Measurements from ENCODE around the gene EML6.

The EML6 gene

DNA sequence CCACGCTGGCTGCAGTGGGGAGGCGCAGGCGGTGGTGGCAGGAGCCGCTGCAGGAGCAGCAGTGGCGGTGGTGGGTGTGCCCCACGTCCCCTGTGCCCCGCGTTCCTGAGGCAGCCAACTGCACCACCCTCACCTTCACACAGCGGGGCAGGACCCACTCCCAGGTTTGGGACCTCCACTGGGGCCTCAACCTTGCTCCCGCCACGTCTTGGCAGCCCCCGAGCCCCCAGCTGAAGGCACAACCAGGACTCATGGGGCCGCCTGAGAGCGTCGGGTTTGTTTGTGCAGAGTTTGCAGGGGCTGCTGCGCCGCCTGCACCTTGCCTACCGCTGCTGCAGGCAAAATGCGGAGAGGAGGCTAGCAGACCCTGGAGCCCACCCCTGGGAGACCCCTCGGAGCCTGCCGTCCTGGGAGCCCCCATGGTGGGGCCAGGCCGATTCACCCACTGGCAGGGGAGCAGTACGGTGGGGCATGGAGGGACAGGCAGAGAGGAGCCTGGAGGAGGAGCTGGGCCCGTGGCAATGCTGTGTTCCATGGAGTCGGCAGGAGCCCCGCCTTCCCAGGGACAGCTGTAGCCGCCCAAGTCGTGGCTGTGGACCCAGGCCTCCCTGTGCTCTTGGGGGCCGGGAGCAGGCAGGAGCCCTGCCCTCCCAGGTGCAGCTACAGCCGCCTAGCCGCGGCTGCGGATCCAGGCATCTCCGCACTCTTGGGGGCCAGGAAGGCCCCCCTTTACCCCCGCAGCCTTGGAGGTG, 14.7 kb upstream of the EML6 start:
- DNase-seq, result no peak

GRCh38 chr2:54709336-54709809, 14.1 kb upstream of the EML6 start:
- DNase-seq, result no peak

DNA sequence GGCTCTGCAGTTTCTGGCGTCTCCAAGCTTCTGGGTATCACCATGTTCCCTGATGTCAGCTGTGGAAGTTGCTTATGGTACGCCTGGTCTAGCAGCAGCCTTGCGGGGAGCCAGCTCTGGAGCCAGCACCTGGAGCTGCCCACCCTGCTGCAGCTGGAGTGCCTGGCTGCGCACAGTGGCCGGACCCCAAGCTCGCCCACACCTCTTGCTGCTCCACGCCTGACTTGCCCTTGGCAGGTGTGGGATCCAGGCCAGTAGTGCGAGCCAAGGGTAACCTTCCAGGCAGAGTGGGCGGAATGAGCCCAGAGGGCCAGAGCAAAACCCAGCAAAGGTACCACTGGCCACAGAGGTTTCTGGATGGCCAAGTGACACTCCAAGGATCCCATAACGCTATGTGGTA, 13.2 kb upstream of the EML6 start:
- DNase-seq, result no peak

DNA sequence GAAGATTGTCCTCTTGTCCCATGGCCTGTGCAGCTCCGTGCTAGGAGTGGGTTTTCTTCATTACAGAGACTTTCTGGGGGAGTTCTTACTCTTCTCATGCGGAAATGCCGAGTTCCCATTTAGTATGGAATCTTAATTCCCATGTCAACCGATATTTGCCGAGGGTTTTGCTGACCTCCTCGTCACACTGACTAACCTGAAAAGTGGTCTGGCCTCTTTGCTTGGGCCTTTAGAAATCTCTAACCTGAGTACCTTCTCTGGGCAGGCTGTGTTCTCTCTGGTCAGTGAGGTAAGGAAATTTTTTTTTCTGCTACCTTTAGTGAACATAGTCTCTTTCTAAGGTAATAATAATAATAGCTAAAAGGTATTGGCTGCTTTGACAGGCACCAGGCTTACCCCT, 10.9 kb upstream of the EML6 start:
- no peak for DNase-seq

DNA sequence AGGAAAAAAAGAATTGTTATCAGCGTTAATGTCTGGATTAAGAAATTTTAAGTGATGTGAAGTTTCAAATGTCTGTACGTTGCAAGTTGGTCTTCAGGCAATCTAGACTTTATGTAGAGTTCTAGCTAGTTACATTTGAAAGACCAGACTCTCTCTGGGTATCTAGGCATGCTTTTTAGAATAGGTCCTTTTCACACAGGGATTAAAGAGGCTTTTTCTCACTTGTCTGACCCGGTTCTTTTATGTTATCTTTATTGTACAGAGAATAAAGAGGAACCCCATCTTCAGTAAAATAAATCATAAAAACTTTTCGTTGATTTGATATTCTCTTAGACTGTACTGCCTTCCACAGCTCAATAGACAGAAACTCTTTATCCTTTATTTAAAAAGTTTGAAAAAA, 8.5 kb upstream of the EML6 start:
- DNase-seq, result no peak

- DNase-seq, result no peak
Observed at GRCh38 chr2:54716375-54716774, 7.1 kb upstream of the EML6 start.

GRCh38 chr2:54720563-54720962, 2.9 kb upstream of the EML6 start:
- DNase-seq, result no peak

DNA sequence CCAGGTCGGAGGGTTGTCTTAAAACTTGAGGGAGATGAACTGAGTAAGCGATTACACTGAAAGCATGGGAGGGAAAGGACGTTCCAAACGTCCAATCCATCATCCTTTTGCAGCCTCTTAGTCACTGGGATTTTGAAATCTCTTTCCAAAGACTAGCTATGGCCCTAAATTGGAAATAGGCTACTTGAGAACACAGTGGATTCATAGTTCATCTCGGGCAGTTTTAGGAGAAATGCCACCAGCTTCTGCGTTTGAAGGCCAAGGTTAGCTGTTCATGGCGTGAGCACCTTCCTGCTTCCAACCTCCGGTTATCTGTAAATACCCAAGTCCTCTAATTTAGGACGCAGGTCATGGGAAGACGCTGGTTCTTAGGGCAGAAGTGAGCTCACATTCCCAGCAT, 821 bp upstream of the EML6 start:
- no peak for DNase-seq

DNA sequence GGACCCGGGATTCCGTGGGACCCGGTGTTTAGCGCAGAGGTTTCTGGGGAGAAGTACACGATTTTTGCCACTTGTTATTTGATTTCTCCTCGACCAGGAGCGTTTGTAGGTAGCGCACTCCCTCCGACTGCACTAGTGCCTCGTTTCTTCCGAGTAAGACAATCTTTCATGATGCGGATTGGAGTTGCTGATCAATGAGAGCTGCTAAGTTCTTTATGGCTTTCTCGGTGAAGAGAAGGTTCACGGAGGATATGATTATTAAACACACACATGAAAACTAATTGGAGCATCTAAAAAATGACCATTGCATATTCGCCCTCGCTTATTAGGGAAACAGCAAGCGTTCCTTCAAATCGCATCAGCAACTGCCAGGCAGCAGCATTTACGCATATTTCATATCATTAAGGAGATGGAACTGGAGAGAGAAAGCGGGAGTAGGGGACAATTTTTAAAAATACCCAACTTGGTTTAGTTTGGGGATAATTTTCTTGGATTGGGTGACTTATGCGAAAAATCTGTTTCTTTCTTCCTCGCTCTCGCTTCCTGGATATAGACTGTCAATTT, 616 bp downstream of the EML6 start:
- peak in 1 of 2 experiments; percentile 26 for DNase-seq

- no peak for DNase-seq
Observed at GRCh38 chr2:54724560-54725342, 1.3 kb downstream of the EML6 start.

DNA sequence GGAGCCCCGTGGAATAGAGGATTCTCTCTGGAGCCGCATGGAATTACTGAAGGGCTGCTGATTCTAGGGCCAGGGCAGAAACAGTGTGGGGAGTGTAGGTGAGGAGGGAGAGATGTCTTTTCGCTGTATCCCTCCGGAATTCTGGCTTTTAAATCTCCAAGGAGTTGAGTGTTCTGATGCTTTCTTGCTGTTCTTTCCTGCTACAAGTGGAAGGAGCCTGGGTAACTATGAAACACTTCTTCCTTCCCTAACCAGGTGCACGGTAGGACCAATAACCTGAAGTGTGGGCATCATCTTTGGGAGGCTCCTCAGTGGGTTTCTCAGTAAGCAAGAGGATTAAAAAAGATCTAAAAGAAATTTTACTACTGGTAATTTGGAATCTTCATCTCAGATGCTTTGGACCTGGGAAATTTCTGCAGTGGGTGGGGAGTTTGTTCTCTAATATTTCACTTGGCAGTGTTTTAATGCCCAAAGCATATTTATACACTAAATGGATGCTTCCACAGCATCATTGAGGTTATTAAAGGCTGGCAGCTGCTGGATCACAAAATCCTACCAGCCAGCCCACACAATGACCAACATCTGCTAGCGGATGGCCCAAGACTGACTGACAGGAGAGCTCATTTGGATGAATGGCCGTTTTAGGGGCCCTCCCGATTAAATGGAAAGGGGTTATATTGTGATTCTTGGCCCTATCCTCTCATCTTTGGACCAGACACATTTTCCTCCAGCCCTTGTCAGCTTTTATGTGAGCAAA, 2.1 kb downstream of the EML6 start:
- no peak for DNase-seq

DNA sequence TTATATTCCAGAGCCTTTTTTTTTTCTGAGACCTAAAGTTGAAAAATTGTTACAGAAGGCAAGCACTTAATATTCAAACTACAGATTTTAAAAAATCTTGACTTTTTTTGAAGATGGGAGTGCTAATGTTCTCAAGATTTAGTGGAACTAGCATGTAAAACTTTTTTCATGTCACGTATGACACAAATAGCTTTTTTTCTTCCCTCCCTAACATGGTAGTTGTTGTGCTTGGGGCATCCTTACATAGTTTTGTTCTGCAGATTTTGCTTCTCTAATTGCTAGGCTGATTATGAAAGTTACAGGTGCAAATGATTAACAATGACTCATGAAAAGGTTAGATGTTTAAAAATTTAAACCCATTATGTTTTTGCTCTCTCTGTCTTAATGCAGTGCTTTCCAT, 3.0 kb downstream of the EML6 start:
- no peak for DNase-seq

DNA sequence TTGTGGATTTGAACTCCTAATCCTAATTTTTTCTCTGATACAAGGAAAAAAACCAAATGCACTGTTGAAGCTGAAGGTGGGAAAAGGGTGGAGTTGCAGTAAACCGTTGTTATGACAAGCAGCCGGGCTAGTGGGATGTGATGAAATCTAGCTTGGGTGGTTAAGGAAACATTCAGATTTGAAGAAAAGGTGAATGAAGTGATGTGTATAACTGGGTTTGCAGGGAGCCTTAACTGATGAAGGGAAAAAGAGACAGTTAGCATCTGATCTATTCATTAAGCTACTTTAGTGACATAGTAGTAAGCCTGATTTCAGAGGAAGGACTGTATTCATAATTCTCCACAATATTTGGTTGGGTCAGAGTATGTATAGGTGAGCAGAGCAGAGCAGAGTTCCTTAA, 3.5 kb downstream of the EML6 start:
- DNase-seq, result no peak

- DNase-seq, result no peak
Observed at GRCh38 chr2:54728669-54729120, 5.2 kb downstream of the EML6 start.

- no peak for DNase-seq
Observed at GRCh38 chr2:54735636-54736035, 12.2 kb downstream of the EML6 start.

GRCh38 chr2:54738281-54738680, 14.8 kb downstream of the EML6 start:
- no peak for DNase-seq

GRCh38 chr2:54740333-54740732, 16.9 kb downstream of the EML6 start:
- no peak for DNase-seq

DNA sequence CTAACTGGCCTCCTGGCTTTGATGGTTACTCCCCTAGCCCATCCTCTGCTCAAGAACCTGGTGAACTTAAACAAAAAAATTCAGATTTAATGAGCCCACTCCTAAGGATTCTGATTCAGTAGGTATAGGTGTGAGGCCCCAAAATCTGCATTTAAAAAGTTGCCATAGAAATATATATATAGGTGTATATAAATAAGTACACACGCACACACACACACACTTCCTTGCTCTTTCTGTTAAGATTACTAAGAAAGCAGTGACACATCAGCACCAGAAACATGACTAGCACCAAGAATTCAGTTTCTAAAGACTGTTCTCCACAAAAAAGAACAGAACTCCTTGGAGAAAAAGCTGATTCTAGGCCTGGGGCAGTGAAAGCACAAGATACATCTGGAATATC, 17.8 kb downstream of the EML6 start:
- DNase-seq, result no peak

DNA sequence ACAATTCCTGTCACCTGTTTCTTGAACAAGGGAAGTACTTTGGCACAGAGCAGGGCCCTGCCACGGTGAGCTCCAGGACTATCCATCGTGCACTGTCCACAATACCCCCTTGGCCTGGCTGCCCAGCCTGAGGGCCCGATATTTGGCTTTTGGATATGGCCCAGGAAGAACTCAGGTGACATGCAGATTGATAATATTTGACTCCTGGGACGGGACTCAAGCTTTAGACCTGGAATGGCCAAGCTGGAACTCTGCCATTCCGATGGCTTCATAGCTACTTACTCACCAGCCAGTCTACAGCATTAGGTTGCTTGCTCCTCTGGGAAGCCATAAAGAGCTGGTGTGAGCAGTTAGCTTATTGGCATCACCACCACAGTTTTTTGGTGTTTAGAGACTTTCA, 26.6 kb downstream of the EML6 start:
- no peak for DNase-seq

- no peak for DNase-seq
Observed at GRCh38 chr2:54752439-54752838, 29.0 kb downstream of the EML6 start.

DNA sequence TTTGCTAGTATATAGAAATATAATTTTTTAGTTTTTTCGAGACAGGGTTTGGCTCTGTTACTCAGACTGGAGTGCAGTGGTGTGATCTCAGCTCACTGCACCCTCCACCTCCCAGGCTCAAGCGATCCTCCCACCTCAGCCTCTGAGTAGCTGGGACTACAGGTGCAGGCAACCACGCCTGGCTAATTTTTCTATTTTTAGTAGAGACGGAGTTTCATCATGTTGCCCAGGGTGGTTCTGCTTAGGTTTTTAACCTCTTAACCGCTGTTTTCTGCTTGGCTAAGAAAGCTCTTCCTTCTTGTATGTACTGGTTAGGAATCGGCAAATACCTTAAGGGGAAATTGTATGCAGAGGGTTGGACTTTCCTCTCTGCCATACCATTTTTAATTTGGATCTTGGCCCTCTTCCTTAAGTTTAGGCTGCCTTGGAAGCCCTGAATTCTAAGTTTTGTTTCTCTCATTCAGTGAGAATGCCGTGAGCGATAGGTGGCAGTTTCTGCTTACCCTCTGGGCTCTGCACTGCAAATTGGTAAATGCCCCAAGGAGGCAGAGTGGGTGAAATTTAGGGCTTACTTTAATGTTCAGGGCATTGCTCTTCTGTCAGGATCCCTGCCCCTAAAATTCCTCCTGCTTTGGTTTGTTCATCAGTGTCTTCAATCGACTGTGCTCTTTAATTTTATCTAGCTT, 32.3 kb downstream of the EML6 start:
- DNase-seq, result no peak

DNA sequence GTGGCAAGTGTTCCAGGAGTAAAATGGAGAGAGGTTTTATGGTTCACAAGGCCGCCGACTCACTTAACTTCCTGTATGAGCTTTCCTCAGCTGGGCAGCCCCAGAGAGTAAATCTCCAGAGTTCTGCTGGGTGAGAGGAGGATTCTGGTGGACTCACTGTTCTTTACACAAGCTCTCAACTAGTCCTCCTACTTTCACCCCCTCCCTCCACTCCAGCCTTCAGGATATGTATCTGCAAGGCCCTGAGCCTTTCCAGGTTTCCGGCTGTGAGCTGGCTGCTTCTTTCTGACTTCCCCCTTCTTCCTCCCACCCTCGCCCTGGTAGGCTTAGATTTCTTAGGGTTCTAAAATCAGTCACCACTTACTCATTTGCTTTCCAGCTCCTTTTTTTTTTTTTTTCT, 34.0 kb downstream of the EML6 start:
- DNase-seq, result no peak

DNA sequence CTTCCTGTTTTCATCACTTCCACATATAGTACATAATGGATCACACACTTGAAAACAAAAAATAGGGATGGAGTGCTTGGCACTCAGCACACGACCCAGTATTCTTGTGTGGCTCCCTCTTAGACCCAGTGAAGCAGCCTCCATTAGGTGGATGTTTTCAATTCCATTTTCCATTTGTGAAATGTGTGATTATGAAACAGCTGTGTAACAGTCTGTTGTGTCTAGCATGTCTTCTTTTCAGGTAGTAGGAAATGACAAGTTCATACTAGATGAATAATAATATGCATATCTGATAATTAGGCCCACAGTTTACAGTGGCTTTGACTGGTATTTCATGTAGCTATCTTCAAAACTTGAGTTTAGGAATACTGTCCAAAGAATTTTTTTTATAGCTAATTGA, 35.5 kb downstream of the EML6 start:
- DNase-seq, result no peak

Measured in AML-193 (cell line).